Measurements from ENCODE around the gene PTPRK.

Gene PTPRK

GRCh38 chr6:128172752-128173682 is 347.4 kb downstream of the PTPRK start:
- no peaks in the 10 kb centered on the region for H3K27me3 ChIP-seq (ENCODE audit: control insufficient read depth, insufficient read depth, low read length)
- no peak overlapping the region for H3K4me3 ChIP-seq (ENCODE audit: low read length)
- DNase-seq (ENCODE audit: low read depth, low spot score) = no peak
- no peaks in the 10 kb centered on the region for H3K36me3 ChIP-seq (ENCODE audit: control insufficient read depth, insufficient read depth, low read length)
- whole genome bisulfite sequencing (ENCODE audit: insufficient coverage, insufficient read length) = no CpG with 5 or more reads among the region's 4 CpGs
- no peaks in the 10 kb centered on the region for H3K4me1 ChIP-seq (ENCODE audit: control insufficient read depth, insufficient read depth, low read length)
- H3K27ac ChIP-seq (ENCODE audit: low read length) = no peak overlapping the region
- no peaks in the 10 kb centered on the region for H3K9me3 ChIP-seq (ENCODE audit: control insufficient read depth, insufficient read depth, low read length)

GRCh38 chr6:128172081-128172480 is 348.3 kb downstream of the PTPRK start:
- H3K27ac ChIP-seq (ENCODE audit: low read length) = no peak overlapping the region

DNA sequence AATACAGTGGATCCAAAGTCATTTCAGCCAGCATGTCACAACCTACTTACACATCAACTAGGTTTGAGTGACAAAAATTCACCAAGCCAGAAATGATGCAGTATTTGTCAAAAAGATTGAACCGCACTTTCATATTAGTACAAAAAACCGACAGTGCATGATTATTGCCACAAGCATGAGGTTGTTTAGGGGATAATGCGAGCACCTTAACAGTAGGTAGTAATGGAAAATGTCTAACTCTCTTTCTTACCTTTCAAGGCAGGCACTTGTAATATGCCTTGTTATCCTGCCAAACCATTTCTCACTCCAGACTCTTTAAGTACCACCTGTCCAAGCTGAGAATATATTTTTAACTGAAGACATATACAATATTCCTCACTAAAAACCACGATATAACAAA is 349.2 kb downstream of the PTPRK start:
- no peak for DNase-seq (ENCODE audit: low read depth, low spot score)
- Histone ChIP-seq H3K27me3 (ENCODE audit: control insufficient read depth, insufficient read depth, low read length) (no peaks in the 10 kb centered on the region), H3K4me1 (ENCODE audit: control insufficient read depth, insufficient read depth, low read length) (no peaks in the 10 kb centered on the region), H3K36me3 (ENCODE audit: control insufficient read depth, insufficient read depth, low read length) (no peaks in the 10 kb centered on the region), H3K4me3 (ENCODE audit: low read length) (no peak overlapping the region), H3K9me3 (ENCODE audit: control insufficient read depth, insufficient read depth, low read length) (no peaks in the 10 kb centered on the region), H3K27ac (ENCODE audit: low read length) (no peak overlapping the region)
- WGBS (ENCODE audit: insufficient coverage, insufficient read length) = 100% methylated on average over 1 of the region's 4 CpGs

More at GRCh38 chr6:128172081-128172480, 348.3 kb downstream of the PTPRK start:
- no peak for DNase-seq (ENCODE audit: low read depth, low spot score)
- H3K36me3 ChIP-seq (ENCODE audit: control insufficient read depth, insufficient read depth, low read length) = no peaks in the 10 kb centered on the region
- no peaks in the 10 kb centered on the region for H3K9me3 ChIP-seq (ENCODE audit: control insufficient read depth, insufficient read depth, low read length)
- H3K4me1 ChIP-seq (ENCODE audit: control insufficient read depth, insufficient read depth, low read length) = no peaks in the 10 kb centered on the region
- no peak overlapping the region for H3K4me3 ChIP-seq (ENCODE audit: low read length)
- no peaks in the 10 kb centered on the region for H3K27me3 ChIP-seq (ENCODE audit: control insufficient read depth, insufficient read depth, low read length)

DNA sequence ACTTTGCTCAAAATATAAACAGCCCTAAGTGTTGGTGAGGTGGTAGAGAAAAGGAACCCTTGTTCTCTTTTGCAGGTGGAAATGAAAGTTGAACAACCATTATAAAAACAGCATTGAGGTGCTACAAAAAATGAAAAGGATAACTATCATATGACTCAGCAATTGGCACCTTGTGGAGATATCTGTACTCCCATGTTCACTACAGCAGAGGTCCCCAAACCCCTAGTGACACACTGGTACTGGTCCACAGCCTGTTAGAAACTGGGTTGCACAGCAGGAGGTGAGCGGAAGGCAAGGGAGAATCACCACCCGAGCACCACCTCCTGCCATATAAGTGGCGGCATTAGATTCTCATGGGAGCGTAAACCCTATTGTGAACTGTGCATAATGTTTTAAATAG is 352.2 kb downstream of the PTPRK start:
- no CpG with 5 or more reads among the region's 4 CpGs for WGBS (ENCODE audit: insufficient coverage, insufficient read length)
- Histone ChIP-seq H3K4me1 (ENCODE audit: control insufficient read depth, insufficient read depth, low read length) (no peaks in the 10 kb centered on the region), H3K4me3 (ENCODE audit: low read length) (no peak overlapping the region), H3K27ac (ENCODE audit: low read length) (no peak overlapping the region), H3K36me3 (ENCODE audit: control insufficient read depth, insufficient read depth, low read length) (no peaks in the 10 kb centered on the region), H3K27me3 (ENCODE audit: control insufficient read depth, insufficient read depth, low read length) (no peaks in the 10 kb centered on the region), H3K9me3 (ENCODE audit: control insufficient read depth, insufficient read depth, low read length) (no peaks in the 10 kb centered on the region)
- no peak for DNase-seq (ENCODE audit: low read depth, low spot score)

DNA sequence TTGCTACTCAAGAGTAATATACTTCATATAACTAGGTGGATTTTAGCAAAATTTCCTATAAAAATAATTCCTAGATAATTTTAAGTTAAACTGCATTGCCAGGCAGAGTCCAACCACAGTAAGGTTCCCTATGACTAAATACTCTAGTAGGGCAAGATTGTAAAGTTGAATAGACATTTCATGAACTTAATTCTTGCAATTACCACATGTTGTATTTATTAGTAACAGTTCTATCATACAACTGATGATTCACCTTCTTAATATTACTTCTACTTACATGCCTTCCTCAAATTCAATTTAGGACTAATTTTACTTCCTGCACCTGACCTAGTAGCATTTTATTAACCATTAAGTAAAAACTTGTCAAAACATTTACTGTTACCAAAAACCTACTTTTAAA is 352.8 kb downstream of the PTPRK start:
- no peak for DNase-seq (ENCODE audit: low read depth, low spot score)
- no peak overlapping the region for H3K27ac ChIP-seq (ENCODE audit: low read length)
- H3K27me3 ChIP-seq (ENCODE audit: control insufficient read depth, insufficient read depth, low read length) = no peaks in the 10 kb centered on the region
- no peak overlapping the region for H3K4me3 ChIP-seq (ENCODE audit: low read length)
- no peaks in the 10 kb centered on the region for H3K9me3 ChIP-seq (ENCODE audit: control insufficient read depth, insufficient read depth, low read length)
- H3K4me1 ChIP-seq (ENCODE audit: control insufficient read depth, insufficient read depth, low read length) = no peaks in the 10 kb centered on the region
- no peaks in the 10 kb centered on the region for H3K36me3 ChIP-seq (ENCODE audit: control insufficient read depth, insufficient read depth, low read length)

GRCh38 chr6:128164254-128164653 is 356.1 kb downstream of the PTPRK start:
- no CpG with 5 or more reads among the region's 1 CpG for WGBS (ENCODE audit: insufficient coverage, insufficient read length)
- no peaks in the 10 kb centered on the region for H3K4me1 ChIP-seq (ENCODE audit: control insufficient read depth, insufficient read depth, low read length)
- H3K4me3 ChIP-seq (ENCODE audit: low read length) = no peak overlapping the region
- H3K9me3 ChIP-seq (ENCODE audit: control insufficient read depth, insufficient read depth, low read length) = no peaks in the 10 kb centered on the region
- no peak overlapping the region for H3K27ac ChIP-seq (ENCODE audit: low read length)
- no peaks in the 10 kb centered on the region for H3K36me3 ChIP-seq (ENCODE audit: control insufficient read depth, insufficient read depth, low read length)
- no peaks in the 10 kb centered on the region for H3K27me3 ChIP-seq (ENCODE audit: control insufficient read depth, insufficient read depth, low read length)
- DNase-seq (ENCODE audit: low read depth, low spot score) = no peak

- H3K9me3 ChIP-seq (ENCODE audit: control insufficient read depth, insufficient read depth, low read length) = no peaks in the 10 kb centered on the region
- H3K27me3 ChIP-seq (ENCODE audit: control insufficient read depth, insufficient read depth, low read length) = no peaks in the 10 kb centered on the region
- no peak overlapping the region for H3K27ac ChIP-seq (ENCODE audit: low read length)
- no peak for DNase-seq (ENCODE audit: low read depth, low spot score)
- H3K4me1 ChIP-seq (ENCODE audit: control insufficient read depth, insufficient read depth, low read length) = no peaks in the 10 kb centered on the region
- H3K4me3 ChIP-seq (ENCODE audit: low read length) = no peak overlapping the region
- H3K36me3 ChIP-seq (ENCODE audit: control insufficient read depth, insufficient read depth, low read length) = no peaks in the 10 kb centered on the region
- no CpG with 5 or more reads among the region's 2 CpGs for WGBS (ENCODE audit: insufficient coverage, insufficient read length)
Measured at GRCh38 chr6:128162423-128162822, 358.0 kb downstream of the PTPRK start.

DNA sequence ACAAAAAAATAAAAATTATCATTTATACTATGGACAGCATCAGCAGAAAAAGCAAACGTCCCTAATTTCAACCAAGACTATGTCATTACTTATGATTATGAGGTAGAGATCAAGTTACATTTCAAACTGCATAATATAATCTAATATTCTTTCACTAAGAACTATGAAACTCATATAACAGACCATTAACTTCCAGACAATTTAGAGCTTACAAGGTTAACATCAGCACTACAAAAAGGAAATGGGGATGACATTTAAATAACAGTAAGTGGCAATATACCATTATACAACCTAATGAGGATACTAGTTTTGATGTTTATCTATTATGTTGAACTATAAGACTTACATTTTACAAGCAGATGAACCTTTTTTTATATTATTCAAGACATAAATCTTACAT is 358.6 kb downstream of the PTPRK start:
- no CpG with 5 or more reads among the region's 1 CpG for WGBS (ENCODE audit: insufficient coverage, insufficient read length)
- Histone ChIP-seq H3K4me1 (ENCODE audit: control insufficient read depth, insufficient read depth, low read length) (no peaks in the 10 kb centered on the region), H3K27me3 (ENCODE audit: control insufficient read depth, insufficient read depth, low read length) (no peaks in the 10 kb centered on the region), H3K9me3 (ENCODE audit: control insufficient read depth, insufficient read depth, low read length) (no peaks in the 10 kb centered on the region), H3K4me3 (ENCODE audit: low read length) (no peak overlapping the region), H3K36me3 (ENCODE audit: control insufficient read depth, insufficient read depth, low read length) (no peaks in the 10 kb centered on the region), H3K27ac (ENCODE audit: low read length) (no peak overlapping the region)
- DNase-seq (ENCODE audit: low read depth, low spot score) = no peak

DNA sequence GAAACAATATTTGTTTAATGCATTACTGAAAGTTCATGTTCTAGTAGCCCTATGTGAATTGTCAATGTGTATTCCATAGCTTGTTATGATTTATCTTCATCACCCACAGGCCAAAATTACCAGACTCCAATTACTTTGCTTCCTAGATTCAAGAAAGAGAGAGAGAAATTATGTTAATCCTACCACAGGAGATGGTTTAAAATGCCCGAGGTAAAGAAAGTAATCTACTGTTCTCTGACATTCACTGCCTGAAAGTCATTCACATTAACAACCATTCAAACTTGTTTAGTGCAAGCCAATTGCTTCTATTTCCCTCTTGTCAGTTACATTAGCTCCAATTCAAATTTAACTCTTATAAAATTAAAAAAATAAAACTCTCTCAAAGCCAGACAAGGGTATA is 359.1 kb downstream of the PTPRK start:
- no peaks in the 10 kb centered on the region for H3K4me1 ChIP-seq (ENCODE audit: control insufficient read depth, insufficient read depth, low read length)
- H3K9me3 ChIP-seq (ENCODE audit: control insufficient read depth, insufficient read depth, low read length) = no peaks in the 10 kb centered on the region
- no peaks in the 10 kb centered on the region for H3K27me3 ChIP-seq (ENCODE audit: control insufficient read depth, insufficient read depth, low read length)
- DNase-seq (ENCODE audit: low read depth, low spot score) = no peak
- no peaks in the 10 kb centered on the region for H3K36me3 ChIP-seq (ENCODE audit: control insufficient read depth, insufficient read depth, low read length)
- no peak overlapping the region for H3K4me3 ChIP-seq (ENCODE audit: low read length)
- H3K27ac ChIP-seq (ENCODE audit: low read length) = no peak overlapping the region
- WGBS (ENCODE audit: insufficient coverage, insufficient read length) = no CpG with 5 or more reads among the region's 1 CpG

GRCh38 chr6:128158496-128158895 is 361.9 kb downstream of the PTPRK start:
- H3K36me3 ChIP-seq (ENCODE audit: control insufficient read depth, insufficient read depth, low read length) = no peaks in the 10 kb centered on the region
- H3K27ac ChIP-seq (ENCODE audit: low read length) = no peak overlapping the region
- no peak overlapping the region for H3K4me3 ChIP-seq (ENCODE audit: low read length)
- H3K4me1 ChIP-seq (ENCODE audit: control insufficient read depth, insufficient read depth, low read length) = no peaks in the 10 kb centered on the region
- no peaks in the 10 kb centered on the region for H3K9me3 ChIP-seq (ENCODE audit: control insufficient read depth, insufficient read depth, low read length)
- no peak for DNase-seq (ENCODE audit: low read depth, low spot score)
- no CpG with 5 or more reads among the region's 4 CpGs for WGBS (ENCODE audit: insufficient coverage, insufficient read length)
- no peaks in the 10 kb centered on the region for H3K27me3 ChIP-seq (ENCODE audit: control insufficient read depth, insufficient read depth, low read length)
